Breast epithelium (tissue), 3 donors: ENCODE measurements around the gene UBE2K.

Source experiments
- POLR2A ChIP-seq: fragments of 450-650 bp; IDR thresholded peaks from one replicate; pipeline ENCODE4 v1.6.1; 2016; ENCODE audit warnings: antibody characterized with exemption, mild to moderate bottlenecking, moderate library complexity
- TF ChIP-seq, protein P1 (sequence below), 3 donors: fragments of 450-650 bp; IDR thresholded peaks; one replicate each; pipeline ENCODE4 v1.5.1; 2016 to 2017; ENCODE audit warnings: antibody characterized with exemption in 3 of 3, mild to moderate bottlenecking in 3 of 3, moderate library complexity in 3 of 3

DNA sequence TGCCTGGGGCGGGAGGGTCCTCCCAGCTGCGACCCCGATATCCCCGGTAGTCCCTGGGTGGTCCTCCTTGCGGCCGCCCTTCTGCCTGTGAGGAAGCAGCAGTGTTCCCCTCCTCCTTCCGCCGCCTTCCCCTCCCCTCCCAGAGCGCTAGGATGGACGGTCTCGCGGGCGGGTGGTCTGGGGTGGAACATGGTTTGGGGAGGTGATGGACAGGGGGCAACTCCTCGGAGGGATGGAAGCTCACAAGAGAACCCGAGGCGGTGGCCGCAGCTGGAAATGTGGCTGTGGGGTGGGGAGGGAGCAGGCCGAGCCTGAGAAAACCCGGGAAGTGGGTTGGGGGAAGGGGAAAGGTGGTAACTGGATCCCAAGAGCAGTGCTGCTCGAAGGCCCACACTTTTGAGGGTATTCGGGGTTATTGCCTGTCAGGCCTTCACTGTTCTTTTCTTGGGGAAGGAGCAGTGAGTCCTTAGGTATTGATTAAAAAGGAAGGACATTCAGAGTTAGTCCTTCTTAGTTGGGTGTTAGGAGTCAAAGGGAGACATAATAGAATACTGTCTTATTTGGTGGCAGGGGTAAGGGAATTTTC is 581 bp downstream of the UBE2K start:
- TF ChIP-seq, protein P1, sequence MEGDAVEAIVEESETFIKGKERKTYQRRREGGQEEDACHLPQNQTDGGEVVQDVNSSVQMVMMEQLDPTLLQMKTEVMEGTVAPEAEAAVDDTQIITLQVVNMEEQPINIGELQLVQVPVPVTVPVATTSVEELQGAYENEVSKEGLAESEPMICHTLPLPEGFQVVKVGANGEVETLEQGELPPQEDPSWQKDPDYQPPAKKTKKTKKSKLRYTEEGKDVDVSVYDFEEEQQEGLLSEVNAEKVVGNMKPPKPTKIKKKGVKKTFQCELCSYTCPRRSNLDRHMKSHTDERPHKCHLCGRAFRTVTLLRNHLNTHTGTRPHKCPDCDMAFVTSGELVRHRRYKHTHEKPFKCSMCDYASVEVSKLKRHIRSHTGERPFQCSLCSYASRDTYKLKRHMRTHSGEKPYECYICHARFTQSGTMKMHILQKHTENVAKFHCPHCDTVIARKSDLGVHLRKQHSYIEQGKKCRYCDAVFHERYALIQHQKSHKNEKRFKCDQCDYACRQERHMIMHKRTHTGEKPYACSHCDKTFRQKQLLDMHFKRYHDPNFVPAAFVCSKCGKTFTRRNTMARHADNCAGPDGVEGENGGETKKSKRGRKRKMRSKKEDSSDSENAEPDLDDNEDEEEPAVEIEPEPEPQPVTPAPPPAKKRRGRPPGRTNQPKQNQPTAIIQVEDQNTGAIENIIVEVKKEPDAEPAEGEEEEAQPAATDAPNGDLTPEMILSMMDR (IDR thresholded peaks at IDR 0.05), result no peak
- TF ChIP-seq POLR2A, result no peak
